HG02571 (cell line): Measurements from ENCODE around the gene CFAP299.

ENCODE experiments used
- ATAC-seq: cut with Tn5 transposase; IDR thresholded peaks from one replicate; pipeline ENCODE4 v1.9.1; 2021; ENCODE audit warnings: mild to moderate bottlenecking, moderate library complexity; ENCODE audit not compliant: unreplicated experiment

CFAP299 gene

GRCh38 chr4:80387390-80388283, 52.1 kb downstream of the CFAP299 start:
- no peak for ATAC-seq

- ATAC-seq = no peak
Observed at GRCh38 chr4:80388284-80388607, 52.7 kb downstream of the CFAP299 start.

- ATAC-seq = no peak
Observed at GRCh38 chr4:80390178-80390577, 54.6 kb downstream of the CFAP299 start.

GRCh38 chr4:80393246-80393969, 57.9 kb downstream of the CFAP299 start:
- ATAC-seq = no peak

- no peak for ATAC-seq
Observed at GRCh38 chr4:80393970-80394250, 58.4 kb downstream of the CFAP299 start.

GRCh38 chr4:80407246-80407645, 71.7 kb downstream of the CFAP299 start:
- no peak for ATAC-seq

- no peak for ATAC-seq
Observed at GRCh38 chr4:80409809-80410208, 74.3 kb downstream of the CFAP299 start.

GRCh38 chr4:80412322-80412721, 76.8 kb downstream of the CFAP299 start:
- ATAC-seq = no peak

GRCh38 chr4:80413086-80413485, 77.6 kb downstream of the CFAP299 start:
- no peak for ATAC-seq

- ATAC-seq = no peak
Observed at GRCh38 chr4:80417019-80417418, 81.5 kb downstream of the CFAP299 start.

GRCh38 chr4:80419946-80420345, 84.4 kb downstream of the CFAP299 start:
- no peak for ATAC-seq

- no peak for ATAC-seq
Observed at GRCh38 chr4:80420638-80421037, 85.1 kb downstream of the CFAP299 start.

GRCh38 chr4:80422727-80423404, 87.3 kb downstream of the CFAP299 start:
- ATAC-seq = no peak

GRCh38 chr4:80423553-80424224, 88.2 kb downstream of the CFAP299 start:
- no peak for ATAC-seq

GRCh38 chr4:80424225-80424581, 88.7 kb downstream of the CFAP299 start:
- no peak for ATAC-seq

- ATAC-seq = no peak
Observed at GRCh38 chr4:80425124-80426100, 89.9 kb downstream of the CFAP299 start.

- ATAC-seq = no peak
Observed at GRCh38 chr4:80431203-80431965, 95.9 kb downstream of the CFAP299 start.

GRCh38 chr4:80434238-80434637, 98.7 kb downstream of the CFAP299 start:
- ATAC-seq = no peak

- no peak for ATAC-seq
Observed at GRCh38 chr4:80438016-80438415, 102.5 kb downstream of the CFAP299 start.
